Endodermal cell (in vitro differentiated cells): ENCODE results near the gene ABCB7. TPM values are rescaled to one million over a fixed set of nuclear protein-coding genes. Genes with fewer than 3 reads are reported as not detected.
"Not testable (repeated sequence)": the region's sequence is repeated elsewhere in the genome, so short reads cannot be mapped to it uniquely, and the experiment has no call there.

Experiments
- DNase-seq: peaks from one replicate; pipeline ENCODE4 v3.0.0-alpha.2; 2017
- H3K27ac ChIP-seq: 2 replicates; pipeline ENCODE4 v1.5.1; 2013; ENCODE audit warnings: mild to moderate bottlenecking, low read depth, low read length, moderate library complexity
- H3K27me3 ChIP-seq: 2 replicates; pipeline ENCODE4 v1.6.1; 2013; ENCODE audit warnings: mild to moderate bottlenecking, low read length, moderate library complexity; ENCODE audit not compliant: insufficient read depth, control insufficient read depth, poor library complexity, severe bottlenecking
- H3K36me3 ChIP-seq: 2 replicates; pipeline ENCODE4 v1.7.0; 2013; ENCODE audit warnings: mild to moderate bottlenecking, low read length, moderate library complexity; ENCODE audit not compliant: control insufficient read depth, insufficient read depth
- H3K4me1 ChIP-seq: one replicate; pipeline ENCODE4 v1.7.0; 2013; ENCODE audit warnings: low read length; ENCODE audit not compliant: control insufficient read depth, insufficient read depth
- H3K4me3 ChIP-seq: 2 replicates; pipeline ENCODE4 v1.5.1; 2013; ENCODE audit warnings: mild to moderate bottlenecking, low read length, moderate library complexity
- H3K9ac ChIP-seq: 2 replicates; pipeline ENCODE4 v1.6.1; 2013; ENCODE audit warnings: mild to moderate bottlenecking, low read length, moderate library complexity; ENCODE audit not compliant: poor library complexity, severe bottlenecking; ENCODE audit errors: extremely low read depth
- H3K9me3 ChIP-seq: 2 replicates; pipeline ENCODE4 v1.6.1; 2013; ENCODE audit warnings: mild to moderate bottlenecking, low read length, moderate library complexity; ENCODE audit not compliant: control insufficient read depth
- H3K27ac Mint-ChIP-seq: 2 replicates; pipeline ENCODE4 v1.8.0; 2020; ENCODE audit warnings: mixed read lengths
- H3K27me3 Mint-ChIP-seq: 2 replicates; pipeline ENCODE4 v1.8.0; 2021; ENCODE audit warnings: mild to moderate bottlenecking, mixed read lengths; ENCODE audit not compliant: insufficient read depth
- H3K36me3 Mint-ChIP-seq: 2 replicates; pipeline ENCODE4 v1.8.0; 2020; ENCODE audit warnings: low read depth, mixed read lengths
- H3K4me1 Mint-ChIP-seq: 2 replicates; pipeline ENCODE4 v1.8.0; 2020; ENCODE audit warnings: mixed read lengths
- H3K4me3 Mint-ChIP-seq: 2 replicates; pipeline ENCODE4 v1.8.0; 2020; ENCODE audit warnings: mild to moderate bottlenecking, moderate library complexity, mixed read lengths
- H3K9me3 Mint-ChIP-seq: 2 replicates; pipeline ENCODE4 v1.8.0; 2020; ENCODE audit warnings: mild to moderate bottlenecking, mixed read lengths
- CTCF ChIP-seq: fragments of 200-600 bp; sonication (generic); conservative IDR thresholded peaks from 2 replicates; pipeline ENCODE4 v1.5.0; 2021; ENCODE audit warnings: antibody characterized with exemption, mild to moderate bottlenecking
- WGBS, 2 experiments: methylation state at CpG; one replicate each; pipeline versions ENCODE4 v1.1.5 to v1.1.7; 2013; ENCODE audit warnings: missing lambda C conversion rate in 2 of 2, mixed read lengths in 1 of 2; ENCODE audit not compliant: insufficient coverage in 1 of 2, insufficient read length in 1 of 2; 5-methylcytosine and 5-hydroxymethylcytosine counted together
- long read RNA-seq, 4 experiments: library from polyadenylated mRNA in 2 of 4; library from RNA in 1 of 4; library from capped mRNA in 1 of 4; stranded (forward) in 3 of 4; unstranded in 1 of 4; transcript quantifications; one replicate each; pipeline ENCODE4 v2.0.0, GENCODE V29; 2020 to 2021; ENCODE audit warnings: inconsistent platforms in 1 of 4
- polyA plus RNA-seq, 2 experiments: library from polyadenylated mRNA; stranded (reverse); fragments of 50-300 nt; gene quantifications; one replicate each; pipeline ENCODE4 v1.2.3, GENCODE V29; 2013
- total RNA-seq, 2 donors: library from RNA; stranded (reverse); fragmentation: NEBNext Ultra II Directional in 1 of 2; extraction: Animal tissue kit (Norgen Biotek cat#: 25700) in 1 of 2; gene quantifications; 2 replicates in 1 of 2; 3 replicates in 1 of 2; pipeline ENCODE4 v1.2.1, GENCODE V29; 2021

ABCB7 gene
- total RNA-seq, result 10 to 100 TPM; 38.2 to 40.0 TPM
- polyA plus RNA-seq (2013, experiment 1 of 2), result 29.6 TPM
- polyA plus RNA-seq (2013, experiment 2 of 2), result 26.0 TPM
- long read RNA-seq, experiment 1, full-length matches to known transcripts, result 6 of 10 reads
- long read RNA-seq, experiment 1, partial matches to known transcripts, result 2 of 10 reads
- long read RNA-seq, experiment 1, other reads (novel, unspliced or antisense), result 2 of 10 reads
- long read RNA-seq, experiment 2, full-length matches to known transcripts, result 42 of 47 reads
- long read RNA-seq, experiment 2, partial matches to known transcripts, result 1 of 47 reads
- long read RNA-seq, experiment 2, other reads (novel, unspliced or antisense), result 4 of 47 reads
- long read RNA-seq, experiment 3, full-length matches to known transcripts, result 137 of 168 reads
- long read RNA-seq, experiment 3, partial matches to known transcripts, result 10 of 168 reads
- long read RNA-seq, experiment 3, other reads (novel, unspliced or antisense), result 21 of 168 reads
- long read RNA-seq, experiment 4, full-length matches to known transcripts, result 46 of 80 reads
- long read RNA-seq, experiment 4, partial matches to known transcripts, result 31 of 80 reads
- long read RNA-seq, experiment 4, other reads (novel, unspliced or antisense), result 3 of 80 reads

- Mint-ChIP-seq H3K4me1 (peaks cover 5% of the 10 kb centered on the region), H3K27me3 (peaks cover 1% of the 10 kb centered on the region), H3K4me3 (peak within 1 kb of the TSS; percentile 83), H3K36me3 (no peaks in the 10 kb centered on the region), H3K27ac (peak within 1 kb of the TSS; percentile 92), H3K9me3 (peaks cover 46% of the 10 kb centered on the region)
- TF ChIP-seq CTCF, result peak; percentile 39
- H3K27me3 ChIP-seq, result no peaks in the 10 kb centered on the region
- no peaks in the 10 kb centered on the region for H3K9me3 ChIP-seq
- H3K36me3 ChIP-seq, result no peaks in the 10 kb centered on the region
- peak; percentile 82 for DNase-seq
- WGBS, 2 experiments, result 0 to 1% methylated on average over 6 to 35 of the region's 35 CpGs
- H3K9ac ChIP-seq, result peak within 1 kb of the TSS; percentile 67
- H3K27ac ChIP-seq, result peak within 1 kb of the TSS; percentile 73
- no peaks in the 10 kb centered on the region for H3K4me1 ChIP-seq
- peak within 1 kb of the TSS; percentile 88 for H3K4me3 ChIP-seq
Observed at GRCh38 chrX:75155827-75156525, at the start of gene ABCB7. Gene ABCB7, minus strand, starts transcription at chrX:75156283. Its CDS starts 11 bp downstream, at chrX:75156272.

- peak; percentile 50 for DNase-seq
- Mint-ChIP-seq H3K9me3 (peaks cover 83% of the 10 kb centered on the region), H3K4me3 (peak overlapping the region; percentile 65)
- H3K4me3 ChIP-seq, H3K9me3 ChIP-seq, H3K4me1 Mint-ChIP-seq, H3K9ac ChIP-seq, H3K27ac Mint-ChIP-seq, H3K27me3 Mint-ChIP-seq, H3K4me1 ChIP-seq, H3K27me3 ChIP-seq, H3K27ac ChIP-seq, H3K36me3 ChIP-seq, H3K36me3 Mint-ChIP-seq: not testable (repeated sequence)
- 93% methylated on average over 23 of the region's 27 CpGs; no CpG with 5 or more reads in 1 of the 2 experiments for WGBS, 2 experiments
Observed at GRCh38 chrX:75188415-75189206, 32.5 kb upstream of the ABCB7 start.

DNA sequence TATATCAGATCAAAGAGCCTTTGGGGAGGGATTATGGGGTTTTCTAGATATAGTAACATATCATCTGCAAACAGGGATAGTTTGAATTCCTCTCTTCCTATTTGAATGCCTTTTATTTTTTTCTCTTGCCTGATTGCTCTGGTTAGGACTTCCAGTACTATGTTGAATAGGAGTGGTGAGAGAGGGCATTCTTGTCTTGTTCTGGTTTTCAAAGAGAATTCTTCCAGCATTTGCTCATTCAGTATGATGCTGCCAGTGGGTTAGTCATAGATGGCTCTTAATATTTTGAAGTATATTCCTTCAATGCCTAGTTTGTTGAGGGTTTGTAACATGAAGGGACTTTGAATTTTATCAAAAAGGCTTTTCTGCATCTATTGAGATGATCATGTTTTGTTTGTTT lies 25.6 kb upstream of the ABCB7 start:
- H3K9me3 ChIP-seq, result no peaks in the 10 kb centered on the region

DNA sequence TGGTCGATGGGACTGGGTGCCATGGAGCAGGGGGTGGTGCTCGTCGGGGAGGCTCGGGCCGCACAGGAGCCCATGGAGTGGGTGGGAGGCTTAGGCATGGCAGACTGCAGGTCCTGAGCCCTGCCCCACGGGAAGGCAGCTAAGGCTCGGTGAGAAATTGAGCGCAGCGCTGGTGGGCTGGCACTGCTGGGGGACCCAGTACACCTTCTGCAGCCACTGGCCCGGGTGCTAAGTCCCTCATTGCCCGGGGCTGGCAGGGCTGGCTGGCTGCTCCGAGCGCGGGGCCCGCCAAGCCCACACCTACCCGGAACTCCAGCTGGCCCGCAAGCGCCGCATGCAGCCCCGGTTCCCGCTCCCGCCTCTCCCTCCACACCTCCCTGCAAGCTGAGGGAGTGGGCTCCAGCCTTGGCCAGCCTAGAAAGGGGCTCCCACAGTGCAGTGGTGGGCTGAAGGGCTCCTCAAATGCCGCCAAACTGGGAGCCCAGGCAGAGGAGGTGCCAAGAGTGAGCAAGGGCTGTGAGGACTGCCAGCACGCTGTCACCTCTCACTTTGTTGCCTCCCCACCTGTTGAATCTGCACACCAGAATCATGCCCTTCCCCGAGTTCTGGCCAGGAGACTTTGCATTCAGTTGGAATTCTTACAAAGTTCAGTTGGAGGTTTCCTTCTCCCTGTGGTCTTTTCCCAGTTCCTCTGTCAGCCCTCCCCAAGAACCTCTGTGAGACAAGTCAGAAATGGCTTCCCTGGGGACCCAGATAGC lies 23.6 kb upstream of the ABCB7 start:
- H3K9me3 Mint-ChIP-seq, result peaks cover 84% of the 10 kb centered on the region
- not testable (repeated sequence) for H3K4me3 ChIP-seq, H3K27me3 Mint-ChIP-seq, DNase-seq, H3K4me3 Mint-ChIP-seq, H3K36me3 Mint-ChIP-seq, H3K4me1 ChIP-seq, H3K27ac ChIP-seq, H3K4me1 Mint-ChIP-seq, H3K9me3 ChIP-seq, H3K9ac ChIP-seq, H3K36me3 ChIP-seq, H3K27me3 ChIP-seq, H3K27ac Mint-ChIP-seq
- WGBS, 2 experiments, result 93% methylated on average over 10 of the region's 25 CpGs; no CpG with 5 or more reads in 1 of the 2 experiments

More for the DNA sequence above, 25.6 kb upstream of the ABCB7 start:
- Mint-ChIP-seq H3K9me3 (peaks cover 81% of the 10 kb centered on the region), H3K4me1 (no peaks in the 10 kb centered on the region), H3K4me3 (no peak overlapping the region), H3K27ac (no peak overlapping the region), H3K27me3 (no peaks in the 10 kb centered on the region), H3K36me3 (no peaks in the 10 kb centered on the region)
- TF ChIP-seq CTCF, result no peak
- no peak for DNase-seq
- Histone ChIP-seq H3K27me3 (no peaks in the 10 kb centered on the region), H3K27ac (no peak overlapping the region), H3K4me1 (no peaks in the 10 kb centered on the region), H3K9ac (no peak overlapping the region), H3K4me3 (no peak overlapping the region), H3K36me3 (no peaks in the 10 kb centered on the region)
